ENCODE results near the gene C9orf50.

The C9orf50 gene

GRCh38 chr9:129644365-129644764 lies 23.5 kb upstream of the C9orf50 start:
- TF ChIP-seq, protein P1, sequence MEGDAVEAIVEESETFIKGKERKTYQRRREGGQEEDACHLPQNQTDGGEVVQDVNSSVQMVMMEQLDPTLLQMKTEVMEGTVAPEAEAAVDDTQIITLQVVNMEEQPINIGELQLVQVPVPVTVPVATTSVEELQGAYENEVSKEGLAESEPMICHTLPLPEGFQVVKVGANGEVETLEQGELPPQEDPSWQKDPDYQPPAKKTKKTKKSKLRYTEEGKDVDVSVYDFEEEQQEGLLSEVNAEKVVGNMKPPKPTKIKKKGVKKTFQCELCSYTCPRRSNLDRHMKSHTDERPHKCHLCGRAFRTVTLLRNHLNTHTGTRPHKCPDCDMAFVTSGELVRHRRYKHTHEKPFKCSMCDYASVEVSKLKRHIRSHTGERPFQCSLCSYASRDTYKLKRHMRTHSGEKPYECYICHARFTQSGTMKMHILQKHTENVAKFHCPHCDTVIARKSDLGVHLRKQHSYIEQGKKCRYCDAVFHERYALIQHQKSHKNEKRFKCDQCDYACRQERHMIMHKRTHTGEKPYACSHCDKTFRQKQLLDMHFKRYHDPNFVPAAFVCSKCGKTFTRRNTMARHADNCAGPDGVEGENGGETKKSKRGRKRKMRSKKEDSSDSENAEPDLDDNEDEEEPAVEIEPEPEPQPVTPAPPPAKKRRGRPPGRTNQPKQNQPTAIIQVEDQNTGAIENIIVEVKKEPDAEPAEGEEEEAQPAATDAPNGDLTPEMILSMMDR (IDR thresholded peaks at IDR 0.05; ENCODE audit: poor library complexity, severe bottlenecking) = no peak
- DNase-seq (ENCODE audit: low spot score) = no peak
- Histone ChIP-seq H3K36me3 (ENCODE audit: low read depth) (peaks cover 7% of the 10 kb centered on the region), H3K4me1 (ENCODE audit: insufficient read depth, poor library complexity, severe bottlenecking) (peaks cover 7% of the 10 kb centered on the region), H3K9me3 (ENCODE audit: severe bottlenecking) (no peaks in the 10 kb centered on the region), H3K4me3 (ENCODE audit: severe bottlenecking) (no peak overlapping the region), H3K27ac (ENCODE audit: poor library complexity, severe bottlenecking) (no peak overlapping the region), H3K27me3 (ENCODE audit: insufficient read depth, poor library complexity, severe bottlenecking) (no peaks in the 10 kb centered on the region)
- ATAC-seq (ENCODE audit: low read depth) = no peak

- no peak for ATAC-seq (ENCODE audit: low read depth)
- peaks cover 13% of the 10 kb centered on the region for H3K36me3 ChIP-seq (ENCODE audit: low read depth)
- no peaks in the 10 kb centered on the region for H3K9me3 ChIP-seq (ENCODE audit: severe bottlenecking)
- no peak overlapping the region for H3K4me3 ChIP-seq (ENCODE audit: severe bottlenecking)
- no peak overlapping the region for H3K27ac ChIP-seq (ENCODE audit: poor library complexity, severe bottlenecking)
- peaks cover 7% of the 10 kb centered on the region for H3K4me1 ChIP-seq (ENCODE audit: insufficient read depth, poor library complexity, severe bottlenecking)
- TF ChIP-seq, protein P1 (IDR thresholded peaks at IDR 0.05; ENCODE audit: poor library complexity, severe bottlenecking) = no peak
- H3K27me3 ChIP-seq (ENCODE audit: insufficient read depth, poor library complexity, severe bottlenecking) = no peaks in the 10 kb centered on the region
- no peak for DNase-seq (ENCODE audit: low spot score)
These were observed 22.8 kb upstream of the C9orf50 start for GRCh38 chr9:129643706-129644105.

DNA sequence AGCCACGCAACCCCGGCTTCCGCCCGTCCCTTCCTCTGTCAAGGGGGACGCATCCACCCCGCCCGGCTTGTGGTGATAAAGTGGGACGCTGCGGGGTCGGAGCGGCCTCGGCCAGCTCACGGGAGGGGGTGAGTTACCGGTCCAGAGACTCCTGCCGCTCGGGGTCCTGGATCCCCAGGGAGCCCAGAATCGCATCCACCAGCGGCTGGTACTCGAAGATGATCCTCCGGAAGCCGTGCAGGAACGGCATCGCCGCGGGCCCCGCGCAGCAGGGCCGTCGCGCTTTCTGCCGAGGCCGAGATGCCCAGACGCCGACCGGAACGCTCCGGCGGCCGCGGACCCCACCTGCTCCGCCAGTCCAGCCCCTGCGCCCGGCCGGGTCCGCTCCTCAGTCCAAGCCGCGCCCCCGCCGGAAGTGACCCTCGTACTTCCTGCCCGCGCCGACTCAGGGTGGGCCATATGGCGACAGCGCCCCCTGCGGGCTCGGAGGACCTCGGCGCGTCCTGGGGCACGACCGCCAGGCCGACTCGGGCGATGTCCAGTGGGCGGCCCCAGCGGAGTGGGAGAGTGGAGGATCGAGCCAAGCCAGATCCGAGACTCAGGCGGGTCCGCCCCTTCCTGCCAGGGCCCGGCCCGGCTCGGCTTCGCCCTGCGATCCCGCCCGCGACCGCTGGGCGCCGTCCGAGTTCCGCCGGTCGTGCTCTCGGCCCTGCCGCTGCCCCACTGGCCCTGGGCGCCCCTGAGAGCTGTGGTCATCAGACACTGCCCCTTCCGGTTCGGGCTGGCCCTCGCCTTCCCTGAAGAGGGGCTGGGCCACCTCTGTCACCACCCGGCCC lies 21.1 kb upstream of the C9orf50 start, which contains the start of gene ASB6:
TSS of gene ASB6 (minus strand) at position 402 of the 836 bp plus-strand sequence. CDS start at position 250, 152 bp downstream.
- Histone ChIP-seq H3K9me3 (ENCODE audit: severe bottlenecking) (no peaks in the 10 kb centered on the region), H3K36me3 (ENCODE audit: low read depth) (peaks cover 30% of the 10 kb centered on the region), H3K4me3 (ENCODE audit: severe bottlenecking) (peak within 1 kb of the TSS; percentile 75), H3K4me1 (ENCODE audit: insufficient read depth, poor library complexity, severe bottlenecking) (peaks cover 7% of the 10 kb centered on the region), H3K27ac (ENCODE audit: poor library complexity, severe bottlenecking) (peak within 1 kb of the TSS; percentile 25), H3K27me3 (ENCODE audit: insufficient read depth, poor library complexity, severe bottlenecking) (no peaks in the 10 kb centered on the region)
- TF ChIP-seq, protein P1 (IDR thresholded peaks at IDR 0.05; ENCODE audit: poor library complexity, severe bottlenecking) = peak; percentile 99
- ATAC-seq (ENCODE audit: low read depth) = peak; percentile 87
- peak; percentile 93 for DNase-seq (ENCODE audit: low spot score)

GRCh38 chr9:129640871-129641749 lies 20.2 kb upstream of the C9orf50 start:
- Histone ChIP-seq H3K36me3 (ENCODE audit: low read depth) (peaks cover 33% of the 10 kb centered on the region), H3K27me3 (ENCODE audit: insufficient read depth, poor library complexity, severe bottlenecking) (no peaks in the 10 kb centered on the region), H3K4me1 (ENCODE audit: insufficient read depth, poor library complexity, severe bottlenecking) (peaks cover 7% of the 10 kb centered on the region), H3K4me3 (ENCODE audit: severe bottlenecking) (peak overlapping the region; percentile 75), H3K27ac (ENCODE audit: poor library complexity, severe bottlenecking) (peak overlapping the region; percentile 33), H3K9me3 (ENCODE audit: severe bottlenecking) (no peaks in the 10 kb centered on the region)
- DNase-seq (ENCODE audit: low spot score) = no peak
- ATAC-seq (ENCODE audit: low read depth) = peak; percentile 10; the same call in 2 of the 3 replicates
- TF ChIP-seq, protein P1 (IDR thresholded peaks at IDR 0.05; ENCODE audit: poor library complexity, severe bottlenecking) = no peak

Measured in RWPE2 (cell line).